Activated naive CD4-positive, alpha-beta T cell treated with anti-CD3 and anti-CD28 coated beads, Interleukin-2, amount 50 U/mL, for 16 hours (primary cell): ENCODE results near the gene ZNF516.

Experiments used
- DNase-seq: peaks from one replicate; pipeline ENCODE4 v3.0.0-alpha.2; 2020

The ZNF516 gene

GRCh38 chr18:76507830-76508385 lies 12.9 kb upstream of the ZNF516 start:
- no peak for DNase-seq

GRCh38 chr18:76506974-76507764 lies 12.1 kb upstream of the ZNF516 start:
- no peak for DNase-seq

GRCh38 chr18:76506395-76506794 lies 11.4 kb upstream of the ZNF516 start:
- DNase-seq: no peak

- DNase-seq: no peak
These were observed 10.6 kb upstream of the ZNF516 start for GRCh38 chr18:76505614-76506013.

- no peak for DNase-seq
These were observed 9.7 kb upstream of the ZNF516 start for GRCh38 chr18:76504749-76505148.

- no peak for DNase-seq
These were observed 8.8 kb upstream of the ZNF516 start for GRCh38 chr18:76503649-76504386.

GRCh38 chr18:76502551-76502950 lies 7.5 kb upstream of the ZNF516 start:
- no peak for DNase-seq

- no peak for DNase-seq
These were observed 4.7 kb upstream of the ZNF516 start for GRCh38 chr18:76499637-76500340.

- DNase-seq: no peak
These were observed 4.0 kb upstream of the ZNF516 start for GRCh38 chr18:76499021-76499420.

GRCh38 chr18:76498064-76498463 lies 3.0 kb upstream of the ZNF516 start:
- no peak for DNase-seq

GRCh38 chr18:76497021-76497420 lies 2.0 kb upstream of the ZNF516 start:
- no peak for DNase-seq

GRCh38 chr18:76496194-76496890 lies 1.3 kb upstream of the ZNF516 start:
- peak; percentile 58 for DNase-seq

- DNase-seq: peak; percentile 24
These were observed 572 bp upstream of the ZNF516 start for GRCh38 chr18:76495435-76496193.

GRCh38 chr18:76494231-76495005 lies 624 bp downstream of the ZNF516 start:
- peak; percentile 22 for DNase-seq

GRCh38 chr18:76493213-76494161 lies 1.6 kb downstream of the ZNF516 start:
- DNase-seq: peak; percentile 36

GRCh38 chr18:76492669-76493212 lies 2.3 kb downstream of the ZNF516 start:
- DNase-seq: peak; percentile 100

- peak; percentile 58 for DNase-seq
These were observed 3.0 kb downstream of the ZNF516 start for GRCh38 chr18:76491776-76492668.

- DNase-seq: peak; percentile 83
These were observed 3.6 kb downstream of the ZNF516 start for GRCh38 chr18:76491473-76491775.
